Colonic mucosa (tissue), 4 donors: Measurements from ENCODE around the gene DDX31. TPM values are rescaled to one million over a fixed set of nuclear protein-coding genes. Genes with fewer than 3 reads are reported as not detected.

ENCODE experiments used
- DNase-seq: peaks from one replicate; pipeline ENCODE4 v3.0.0-alpha.2; 2020
- H3K27ac ChIP-seq: fragments of 200-600 bp; one replicate; pipeline ENCODE4 v1.8.0; 2021
- H3K27me3 ChIP-seq: fragments of 200-600 bp; one replicate; pipeline ENCODE4 v1.8.0; 2021
- H3K36me3 ChIP-seq: fragments of 200-600 bp; one replicate; pipeline ENCODE4 v1.8.0; 2021
- H3K4me1 ChIP-seq: fragments of 200-600 bp; one replicate; pipeline ENCODE4 v1.8.0; 2021; ENCODE audit warnings: mild to moderate bottlenecking
- H3K4me3 ChIP-seq: fragments of 200-600 bp; one replicate; pipeline ENCODE4 v1.8.0; 2021
- H3K9ac ChIP-seq, 2 donors: one replicate each; pipeline ENCODE4 v1.7.0; 2013; ENCODE audit warnings: control low read depth in 2 of 2, low read depth in 2 of 2, low read length in 2 of 2
- H3K9me3 ChIP-seq: fragments of 200-600 bp; one replicate; pipeline ENCODE4 v1.8.0; 2021
- CTCF ChIP-seq: fragments of 200-600 bp; IDR thresholded peaks from one replicate; pipeline ENCODE4 v1.8.0; 2022; ENCODE audit warnings: antibody characterized with exemption, mild to moderate bottlenecking
- intact Hi-C: fragments of 100-400 bp; cut with DNase I; formaldehyde crosslinking; loops from one replicate; pipeline ENCODE4 v1.14.1; 2022
- total RNA-seq, 2 donors: library from RNA; stranded (reverse); fragmentation: NEBNext Ultra II Directional in 1 of 2; extraction: Animal tissue kit (Norgen Biotek cat#: 25700) in 1 of 2; gene quantifications; one replicate each; pipeline ENCODE4 v1.2.1, GENCODE V29; 2021
- donor health status: healthy.
- donor health status: DM: no; HTN: no; CAD: no.
- donor health status: DM: no; HTN: no; CAD: no.

Gene DDX31
- total RNA-seq, 2 donors from 2014 or later: 6.8 to 11.6 TPM

- no peak for DNase-seq
- H3K9me3 ChIP-seq: no peaks in the 10 kb centered on the region
- H3K4me1 ChIP-seq: no peaks in the 10 kb centered on the region
- H3K36me3 ChIP-seq: peaks cover 6% of the 10 kb centered on the region
- intact Hi-C loops: no loop called here
- TF ChIP-seq CTCF: no peak
- no peak overlapping the region for H3K27ac ChIP-seq
- no peaks in the 10 kb centered on the region for H3K27me3 ChIP-seq
- no peak overlapping the region for H3K9ac ChIP-seq
- no peak overlapping the region for H3K4me3 ChIP-seq
Measured at GRCh38 chr9:132606066-132606465, 63.7 kb downstream of the DDX31 start.

- Histone ChIP-seq H3K9me3 (no peaks in the 10 kb centered on the region), H3K9ac (no peak overlapping the region), H3K4me1 (no peaks in the 10 kb centered on the region), H3K27ac (no peak overlapping the region), H3K27me3 (no peaks in the 10 kb centered on the region), H3K36me3 (peaks cover 6% of the 10 kb centered on the region), H3K4me3 (no peak overlapping the region)
- no peak for DNase-seq
- intact Hi-C loops: no loop called here
- no peak for TF ChIP-seq CTCF
Measured at GRCh38 chr9:132605387-132605786, 64.4 kb downstream of the DDX31 start.

GRCh38 chr9:132602207-132602606 is 67.6 kb downstream of the DDX31 start:
- H3K9me3 ChIP-seq: no peaks in the 10 kb centered on the region
- no peak overlapping the region for H3K27ac ChIP-seq
- TF ChIP-seq CTCF: no peak
- DNase-seq: no peak
- H3K36me3 ChIP-seq: peaks cover 6% of the 10 kb centered on the region
- no peak overlapping the region for H3K9ac ChIP-seq
- H3K4me1 ChIP-seq: no peaks in the 10 kb centered on the region
- H3K4me3 ChIP-seq: no peak overlapping the region
- intact Hi-C loops: no loop called here
- H3K27me3 ChIP-seq: no peaks in the 10 kb centered on the region

GRCh38 chr9:132600326-132600984 is 69.3 kb downstream of the DDX31 start:
- no peak for DNase-seq
- Histone ChIP-seq H3K4me3 (no peak overlapping the region), H3K4me1 (no peaks in the 10 kb centered on the region), H3K36me3 (no peaks in the 10 kb centered on the region), H3K9me3 (no peaks in the 10 kb centered on the region), H3K27ac (no peak overlapping the region), H3K27me3 (no peaks in the 10 kb centered on the region), H3K9ac (no peak overlapping the region)
- TF ChIP-seq CTCF: no peak
- intact Hi-C loops: no loop called here

GRCh38 chr9:132597073-132597775 is 72.6 kb downstream of the DDX31 start:
- DNase-seq: no peak
- no peak overlapping the region for H3K9ac ChIP-seq
- H3K27ac ChIP-seq: no peak overlapping the region
- H3K4me3 ChIP-seq: no peak overlapping the region
- H3K9me3 ChIP-seq: no peaks in the 10 kb centered on the region
- H3K4me1 ChIP-seq: no peaks in the 10 kb centered on the region
- intact Hi-C loops: no loop called here
- no peaks in the 10 kb centered on the region for H3K36me3 ChIP-seq
- no peak for TF ChIP-seq CTCF
- no peaks in the 10 kb centered on the region for H3K27me3 ChIP-seq
